Measurements from ENCODE around the gene SAMSN1. TPM values are rescaled to one million over a fixed set of nuclear protein-coding genes. Genes with fewer than 3 reads are reported as not detected.

Gene SAMSN1
- total and polyA plus RNA-seq, 3 donors from 2014 or later: 0.71 to 2.2 (median 1.7) TPM

DNA sequence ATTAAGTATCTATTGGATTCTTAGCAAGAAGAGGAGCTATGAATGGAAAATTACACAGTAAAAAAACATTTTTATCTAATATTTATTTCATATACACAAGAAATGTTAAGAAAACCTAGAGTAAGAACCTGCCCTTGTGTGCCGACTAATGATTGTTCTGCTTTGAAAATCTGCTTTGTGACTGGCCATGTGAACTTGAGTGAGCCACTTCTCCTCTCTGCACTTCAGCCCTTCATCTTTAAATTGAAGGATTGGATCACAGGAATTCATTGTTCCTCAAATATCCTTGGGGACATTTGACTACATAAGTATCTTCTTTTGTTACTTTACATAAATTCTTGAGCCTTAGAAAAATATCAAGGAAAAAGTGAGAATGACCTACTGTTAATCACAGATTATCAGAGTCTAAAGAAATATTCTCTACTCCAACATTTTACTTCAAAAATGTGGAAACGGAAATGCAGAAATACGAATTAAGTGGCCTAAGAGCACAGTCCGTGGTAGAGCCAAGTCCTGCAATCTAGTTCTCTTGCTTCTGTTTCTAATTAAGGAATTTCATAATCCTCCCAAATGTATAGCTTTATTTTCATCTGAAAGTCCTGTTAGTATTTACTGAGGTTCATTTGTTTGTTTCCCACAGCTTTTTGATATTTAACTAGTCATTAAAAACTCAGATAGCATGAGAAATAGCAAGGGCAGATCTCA lies 46.3 kb upstream of the SAMSN1 start:
- Histone ChIP-seq H3K27me3 (no peaks in the 10 kb centered on the region), H3K4me3 (no peak overlapping the region), H3K4me1 (no peaks in the 10 kb centered on the region), H3K27ac (no peak overlapping the region), H3K9me3 (no peaks in the 10 kb centered on the region), H3K36me3 (ENCODE audit: low read depth, missing control alignments) (no peaks in the 10 kb centered on the region)
- WGBS, 2 donors: 75 to 78% methylated on average over 4 of the region's 4 CpGs
- intact Hi-C loops (cut with DNase I; ENCODE audit: low total_unique reads): no loop called here
- no peak for DNase-seq
- TF ChIP-seq POLR2A (IDR thresholded peaks at IDR 0.05) (no peak), CTCF (IDR thresholded peaks at IDR 0.05) (no peak)

- Histone ChIP-seq H3K9me3 (no peaks in the 10 kb centered on the region), H3K27me3 (no peaks in the 10 kb centered on the region), H3K4me1 (no peaks in the 10 kb centered on the region), H3K36me3 (ENCODE audit: low read depth, missing control alignments) (no peaks in the 10 kb centered on the region), H3K27ac (no peak overlapping the region), H3K4me3 (no peak overlapping the region)
- TF ChIP-seq POLR2A (IDR thresholded peaks at IDR 0.05): no peak
- TF ChIP-seq CTCF (IDR thresholded peaks at IDR 0.05): no peak
- intact Hi-C loops (cut with DNase I; ENCODE audit: low total_unique reads): no loop called here
- 82 to 84% methylated on average over 2 of the region's 2 CpGs for WGBS, 2 donors
- peak; percentile 16 for DNase-seq
These were observed 45.8 kb upstream of the SAMSN1 start for GRCh38 chr21:14591882-14592281.

- Histone ChIP-seq H3K27me3 (no peaks in the 10 kb centered on the region), H3K27ac (no peak overlapping the region), H3K4me1 (no peaks in the 10 kb centered on the region), H3K36me3 (ENCODE audit: low read depth, missing control alignments) (no peaks in the 10 kb centered on the region), H3K9me3 (no peaks in the 10 kb centered on the region), H3K4me3 (no peak overlapping the region)
- DNase-seq: no peak
- intact Hi-C loops (cut with DNase I; ENCODE audit: low total_unique reads): no loop called here
- TF ChIP-seq CTCF (IDR thresholded peaks at IDR 0.05): no peak
- TF ChIP-seq POLR2A (IDR thresholded peaks at IDR 0.05): no peak
These were observed 45.3 kb upstream of the SAMSN1 start for GRCh38 chr21:14591377-14591776.

GRCh38 chr21:14589855-14590563 lies 43.9 kb upstream of the SAMSN1 start:
- Histone ChIP-seq H3K4me3 (no peak overlapping the region), H3K9me3 (no peaks in the 10 kb centered on the region), H3K27me3 (no peaks in the 10 kb centered on the region), H3K36me3 (ENCODE audit: low read depth, missing control alignments) (no peaks in the 10 kb centered on the region), H3K4me1 (no peaks in the 10 kb centered on the region), H3K27ac (no peak overlapping the region)
- TF ChIP-seq CTCF (IDR thresholded peaks at IDR 0.05) (no peak), POLR2A (IDR thresholded peaks at IDR 0.05) (no peak)
- intact Hi-C loops (cut with DNase I; ENCODE audit: low total_unique reads): no loop called here
- no peak for DNase-seq
- WGBS, 2 donors: 64 to 78% methylated on average over 7 of the region's 7 CpGs

GRCh38 chr21:14587266-14587665 lies 41.2 kb upstream of the SAMSN1 start:
- Histone ChIP-seq H3K27ac (no peak overlapping the region), H3K9me3 (no peaks in the 10 kb centered on the region), H3K36me3 (ENCODE audit: low read depth, missing control alignments) (no peaks in the 10 kb centered on the region), H3K27me3 (no peaks in the 10 kb centered on the region), H3K4me1 (no peaks in the 10 kb centered on the region), H3K4me3 (no peak overlapping the region)
- DNase-seq: no peak
- intact Hi-C loops (cut with DNase I; ENCODE audit: low total_unique reads): no loop called here
- TF ChIP-seq POLR2A (IDR thresholded peaks at IDR 0.05) (no peak), CTCF (IDR thresholded peaks at IDR 0.05) (no peak)
